Sigmoid colon (tissue), 7 donors: ENCODE data around the gene CARD11. TPM values are rescaled to one million over a fixed set of nuclear protein-coding genes. Genes with fewer than 3 reads are reported as not detected.

Source experiments
- DNase-seq: peaks from one replicate; pipeline ENCODE4 v3.0.0-alpha.2; 2019
- H3K27ac ChIP-seq, 4 donors: fragments of 200-600 bp; sonication (generic); one replicate each; pipeline ENCODE4 v1.5.1; 2016 to 2019; ENCODE audit warnings: mild to moderate bottlenecking in 1 of 4
- H3K27me3 ChIP-seq, 3 donors: fragments of 200-600 bp; sonication (generic); one replicate each; pipeline ENCODE4 v1.5.1; 2019; ENCODE audit warnings: mild to moderate bottlenecking in 1 of 3
- H3K36me3 ChIP-seq, 4 donors: fragments of 200-600 bp; sonication (generic); one replicate each; pipeline ENCODE4 v1.5.1; 2016 to 2019
- H3K4me1 ChIP-seq, 4 donors: fragments of 200-600 bp; sonication (generic); one replicate each; pipeline ENCODE4 v1.5.1; 2017 to 2019
- H3K4me3 ChIP-seq, 4 donors: fragments of 200-600 bp; sonication (generic); one replicate each; pipeline ENCODE4 v1.5.1; 2017 to 2019; ENCODE audit warnings: mild to moderate bottlenecking in 2 of 4, moderate library complexity in 1 of 4
- H3K9me3 ChIP-seq, 4 donors: fragments of 200-600 bp in 3 of 4; sonication (generic) in 3 of 4; one replicate each; pipeline versions ENCODE4 v1.5.1 to v1.6.1; 2013 to 2019
- EP300 ChIP-seq, 4 donors: sonication (generic); formaldehyde crosslinking; IDR thresholded peaks; one replicate each; pipeline ENCODE4 v1.6.1; 2017; ENCODE audit warnings: antibody characterized with exemption in 4 of 4
- POLR2A ChIP-seq, 2 donors: fragments of 450-650 bp; IDR thresholded peaks; one replicate each; pipeline ENCODE4 v1.6.1; 2016; ENCODE audit warnings: antibody characterized with exemption in 2 of 2, mild to moderate bottlenecking in 2 of 2, moderate library complexity in 2 of 2
- POLR2AphosphoS5 ChIP-seq, 4 donors: sonication (generic); formaldehyde crosslinking; IDR thresholded peaks; one replicate each; pipeline ENCODE4 v1.6.1; 2017; ENCODE audit warnings: antibody characterized with exemption in 4 of 4
- WGBS, 2 donors: extraction: QIAGEN DNeasy Blood & Tissue Kit; methylation state at CpG; one replicate each; pipeline ENCODE4 v1.1.7; 2013; 5-methylcytosine and 5-hydroxymethylcytosine counted together
- intact Hi-C: fragments of 100-400 bp; cut with DNase I; formaldehyde crosslinking; loops from one replicate; pipeline ENCODE4 v1.15.1; 2023
- polyA plus RNA-seq, 3 donors: library from polyadenylated mRNA; stranded (reverse); fragments of 200-250 nt; gene quantifications; one replicate each; pipeline ENCODE4 v1.2.3, GENCODE V29; 2013
- total RNA-seq, 4 donors: library from RNA; depleted of rRNA; stranded (reverse); fragments of >200 nt; gene quantifications; one replicate each; pipeline ENCODE4 v1.1.0, GENCODE V29; 2016
- TF ChIP-seq, protein P1 (sequence below), 4 experiments: fragments of 450-650 bp in 3 of 4; fragments of 200-600 bp in 1 of 4; IDR thresholded peaks; one replicate each; pipeline ENCODE4 v1.5.1; 2016 to 2019; ENCODE audit warnings: antibody characterized with exemption in 4 of 4, mild to moderate bottlenecking in 3 of 4, moderate library complexity in 2 of 4
- donor health status: healthy with polysubstance abuse.
- donor health status: Bipolar disorder and iron deficiency.
- donor health status: healthy.

CARD11 gene
- total and polyA plus RNA-seq, 7 donors: 0.14 to 22.4 (median 0.66) TPM; not detected in 1

DNA sequence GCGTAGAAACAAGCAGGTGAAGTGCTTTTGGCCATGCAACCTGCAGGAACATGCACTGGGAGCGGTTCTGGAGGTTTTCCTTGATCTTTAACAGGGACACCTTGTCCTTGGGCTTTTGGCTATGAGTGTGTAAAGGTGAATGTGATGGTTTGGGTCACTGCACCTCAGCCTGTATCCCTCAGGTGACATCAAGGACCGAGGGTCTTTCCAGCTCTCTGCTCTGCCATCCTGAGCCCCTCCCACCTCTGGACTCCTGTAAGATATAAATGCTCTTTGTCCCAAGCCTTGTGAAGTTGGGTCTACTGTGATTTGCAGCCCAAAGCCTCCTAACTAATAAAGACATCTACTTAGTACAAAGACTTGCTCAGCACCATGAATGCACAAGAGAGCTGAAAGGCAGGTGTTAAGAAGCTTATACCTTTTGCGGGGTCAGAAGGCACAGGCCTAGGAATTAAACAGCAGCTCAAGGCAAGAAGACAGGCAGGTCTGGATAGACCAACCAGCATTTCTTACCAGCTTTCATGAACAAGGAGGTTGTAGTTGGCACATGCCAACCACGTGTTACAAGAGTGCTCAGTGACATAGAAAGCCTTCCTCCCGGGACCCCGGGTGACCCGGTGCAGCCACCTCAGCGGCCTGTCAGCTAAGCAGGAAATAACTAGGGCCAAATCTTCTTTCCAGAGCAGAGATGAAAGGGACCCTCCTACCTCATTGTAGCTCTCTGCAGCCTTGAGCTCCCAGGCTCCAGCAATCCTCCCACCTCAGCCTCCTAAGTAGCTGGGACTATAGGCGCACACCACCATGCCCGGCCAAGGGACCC lies 89.9 kb downstream of the CARD11 start:
- H3K9me3 ChIP-seq: no peaks in the 10 kb centered on the region
- no peak for TF ChIP-seq POLR2AphosphoS5 (IDR thresholded peaks at IDR 0.05)
- no peak for TF ChIP-seq EP300 (IDR thresholded peaks at IDR 0.05)
- TF ChIP-seq, protein P1, sequence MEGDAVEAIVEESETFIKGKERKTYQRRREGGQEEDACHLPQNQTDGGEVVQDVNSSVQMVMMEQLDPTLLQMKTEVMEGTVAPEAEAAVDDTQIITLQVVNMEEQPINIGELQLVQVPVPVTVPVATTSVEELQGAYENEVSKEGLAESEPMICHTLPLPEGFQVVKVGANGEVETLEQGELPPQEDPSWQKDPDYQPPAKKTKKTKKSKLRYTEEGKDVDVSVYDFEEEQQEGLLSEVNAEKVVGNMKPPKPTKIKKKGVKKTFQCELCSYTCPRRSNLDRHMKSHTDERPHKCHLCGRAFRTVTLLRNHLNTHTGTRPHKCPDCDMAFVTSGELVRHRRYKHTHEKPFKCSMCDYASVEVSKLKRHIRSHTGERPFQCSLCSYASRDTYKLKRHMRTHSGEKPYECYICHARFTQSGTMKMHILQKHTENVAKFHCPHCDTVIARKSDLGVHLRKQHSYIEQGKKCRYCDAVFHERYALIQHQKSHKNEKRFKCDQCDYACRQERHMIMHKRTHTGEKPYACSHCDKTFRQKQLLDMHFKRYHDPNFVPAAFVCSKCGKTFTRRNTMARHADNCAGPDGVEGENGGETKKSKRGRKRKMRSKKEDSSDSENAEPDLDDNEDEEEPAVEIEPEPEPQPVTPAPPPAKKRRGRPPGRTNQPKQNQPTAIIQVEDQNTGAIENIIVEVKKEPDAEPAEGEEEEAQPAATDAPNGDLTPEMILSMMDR (IDR thresholded peaks at IDR 0.05): no peak
- TF ChIP-seq POLR2A (IDR thresholded peaks at IDR 0.05): no peak
- WGBS, 2 donors: 79 to 88% methylated on average over 11 of the region's 11 CpGs
- DNase-seq: peak; percentile 4
- no peak overlapping the region for H3K4me3 ChIP-seq
- H3K27ac ChIP-seq: no peak overlapping the region
- no peaks in the 10 kb centered on the region for H3K4me1 ChIP-seq
- H3K36me3 ChIP-seq: no peaks in the 10 kb centered on the region
- H3K27me3 ChIP-seq: no peaks in the 10 kb centered on the region
- intact Hi-C loops: no loop called here

DNA sequence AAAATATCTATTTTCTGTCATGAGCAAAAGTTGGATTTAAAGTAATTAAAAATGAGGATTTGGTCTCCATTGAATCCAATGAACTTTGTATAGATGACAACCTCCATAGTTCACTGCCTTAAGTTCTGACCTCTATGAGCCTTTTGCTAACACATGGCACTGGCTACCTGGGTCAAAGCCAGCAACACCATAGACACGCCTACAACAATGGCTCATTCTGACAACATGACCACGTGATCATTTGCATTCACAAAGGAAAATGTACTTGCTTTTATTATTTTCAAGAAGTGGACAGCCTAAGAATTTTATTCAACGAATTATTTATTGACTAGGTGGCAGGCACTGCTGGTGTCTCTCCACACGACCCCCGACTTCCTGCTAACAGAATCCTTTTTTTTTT lies 90.6 kb downstream of the CARD11 start:
- no peak overlapping the region for H3K4me3 ChIP-seq
- no peak overlapping the region for H3K27ac ChIP-seq
- TF ChIP-seq POLR2A (IDR thresholded peaks at IDR 0.05): no peak
- TF ChIP-seq, protein P1 (IDR thresholded peaks at IDR 0.05): no peak
- TF ChIP-seq EP300 (IDR thresholded peaks at IDR 0.05): no peak
- TF ChIP-seq POLR2AphosphoS5 (IDR thresholded peaks at IDR 0.05): no peak
- WGBS, 2 donors: 50 to 72% methylated on average over 5 of the region's 5 CpGs
- intact Hi-C loops: no loop called here
- H3K4me1 ChIP-seq: no peaks in the 10 kb centered on the region
- no peaks in the 10 kb centered on the region for H3K9me3 ChIP-seq
- H3K36me3 ChIP-seq: no peaks in the 10 kb centered on the region
- DNase-seq: peak; percentile 3
- no peaks in the 10 kb centered on the region for H3K27me3 ChIP-seq

DNA sequence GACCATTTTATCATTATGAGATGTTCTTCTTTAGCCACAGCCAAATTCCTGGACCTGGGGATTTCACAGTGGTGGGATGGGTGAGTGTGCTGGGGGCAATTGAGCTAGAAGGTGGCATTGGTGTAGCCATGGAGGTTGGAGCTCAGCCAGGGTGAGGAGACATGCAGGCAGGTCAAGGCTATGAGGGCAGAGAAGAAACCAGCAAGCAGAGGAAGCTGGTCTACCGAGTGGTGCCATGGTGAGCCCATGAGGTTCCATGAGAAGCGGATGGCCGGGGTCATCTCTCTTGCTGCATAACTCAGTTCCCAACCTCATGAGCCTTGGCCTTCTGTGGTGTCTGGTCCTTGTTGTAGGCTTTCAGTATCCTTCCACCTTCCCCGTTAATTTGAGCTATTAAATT lies 91.4 kb downstream of the CARD11 start:
- WGBS, 2 donors: 88 to 99% methylated on average over 4 of the region's 4 CpGs
- no peaks in the 10 kb centered on the region for H3K4me1 ChIP-seq
- H3K4me3 ChIP-seq: no peak overlapping the region
- H3K36me3 ChIP-seq: no peaks in the 10 kb centered on the region
- TF ChIP-seq POLR2A (IDR thresholded peaks at IDR 0.05) (no peak), EP300 (IDR thresholded peaks at IDR 0.05) (no peak), POLR2AphosphoS5 (IDR thresholded peaks at IDR 0.05) (no peak)
- TF ChIP-seq, protein P1 (IDR thresholded peaks at IDR 0.05): no peak
- H3K27ac ChIP-seq: no peak overlapping the region
- intact Hi-C loops: no loop called here
- H3K27me3 ChIP-seq: no peaks in the 10 kb centered on the region
- peak; percentile 56 for DNase-seq
- H3K9me3 ChIP-seq: no peaks in the 10 kb centered on the region

DNA sequence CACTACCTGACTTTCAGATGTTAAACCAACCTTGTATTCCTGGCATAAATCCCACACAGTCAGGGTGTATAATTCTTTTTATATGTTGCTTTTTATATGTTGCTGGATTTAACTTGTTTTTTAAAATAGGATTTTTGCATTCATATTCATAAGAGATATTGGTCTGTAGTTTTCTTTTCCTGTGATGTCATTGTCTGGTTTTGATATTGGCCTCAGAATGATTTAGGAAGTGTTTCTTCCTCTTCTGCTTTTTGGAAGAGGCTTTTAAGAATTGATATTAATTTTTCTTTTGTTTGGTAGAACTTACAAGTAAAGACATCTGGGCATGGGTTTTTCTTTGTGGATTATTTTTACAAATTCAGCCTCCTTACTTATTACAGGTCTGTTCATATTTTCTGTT lies 93.1 kb downstream of the CARD11 start:
- no peaks in the 10 kb centered on the region for H3K4me1 ChIP-seq
- no peak overlapping the region for H3K27ac ChIP-seq
- H3K9me3 ChIP-seq: no peaks in the 10 kb centered on the region
- H3K36me3 ChIP-seq: no peaks in the 10 kb centered on the region
- intact Hi-C loops: no loop called here
- no peaks in the 10 kb centered on the region for H3K27me3 ChIP-seq
- no peak overlapping the region for H3K4me3 ChIP-seq
- TF ChIP-seq POLR2A (IDR thresholded peaks at IDR 0.05) (no peak), EP300 (IDR thresholded peaks at IDR 0.05) (no peak), POLR2AphosphoS5 (IDR thresholded peaks at IDR 0.05) (no peak)
- TF ChIP-seq, protein P1 (IDR thresholded peaks at IDR 0.05): no peak
- DNase-seq: no peak
